ENCODE measurements around the gene MAN1A2. TPM values are rescaled to one million over a fixed set of nuclear protein-coding genes. Genes with fewer than 3 reads are reported as not detected.

Gene MAN1A2
- total RNA-seq, 2 experiments from 2014 or later: 28.8 to 30.2 TPM

- Mint-ChIP-seq H3K4me1 (no peaks in the 10 kb centered on the region), H3K9me3 (ENCODE audit: low read depth) (peaks cover 3% of the 10 kb centered on the region), H3K36me3 (no peaks in the 10 kb centered on the region), H3K27ac (no peak overlapping the region), H3K27me3 (peaks cover 2% of the 10 kb centered on the region), H3K4me3 (no peak overlapping the region)
- CTCF ChIA-PET: interaction anchor here (0.9 to 2.0 kb wide), 2 partner anchors 29 to 194 kb away, joined by 4 to 5 read pairs; no protein-coding TSS in a partner anchor
- DNase-seq: no peak
- ATAC-seq: no peak
These were observed 197.2 kb downstream of the MAN1A2 start for GRCh38 chr1:117564227-117565075.

DNA sequence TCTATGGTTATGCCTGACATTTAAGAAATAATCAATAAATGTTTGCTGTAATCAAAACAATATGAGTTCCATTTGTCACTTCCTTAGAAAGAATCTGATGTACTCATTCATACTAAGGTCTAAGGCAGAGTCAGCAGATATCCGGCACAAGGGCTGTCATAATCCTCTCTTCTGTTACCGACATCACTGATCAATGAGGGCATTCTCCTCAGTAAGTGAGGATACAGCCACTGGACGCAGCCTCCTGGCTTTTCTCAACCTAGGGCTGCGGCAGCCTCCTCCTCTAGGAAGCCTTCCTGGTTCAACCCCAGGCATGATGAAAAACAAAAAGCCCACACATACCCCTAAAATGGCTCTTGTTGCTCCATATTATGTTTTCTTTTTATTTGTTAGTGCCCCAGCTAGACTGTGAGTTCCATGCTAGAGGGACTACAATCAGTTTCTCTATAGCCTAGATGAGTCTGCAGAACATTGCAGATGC is 197.9 kb downstream of the MAN1A2 start:
- H3K9me3 Mint-ChIP-seq (ENCODE audit: low read depth): no peaks in the 10 kb centered on the region
- no peak for ATAC-seq
- CTCF ChIA-PET: no interaction called here
- no peaks in the 10 kb centered on the region for H3K4me1 Mint-ChIP-seq
- H3K27ac Mint-ChIP-seq: no peak overlapping the region
- peaks cover 5% of the 10 kb centered on the region for H3K27me3 Mint-ChIP-seq
- H3K4me3 Mint-ChIP-seq: no peak overlapping the region
- H3K36me3 Mint-ChIP-seq: no peaks in the 10 kb centered on the region
- DNase-seq: peak; percentile 33

- CTCF ChIA-PET: no interaction called here
- H3K27ac Mint-ChIP-seq: no peak overlapping the region
- peaks cover 5% of the 10 kb centered on the region for H3K27me3 Mint-ChIP-seq
- DNase-seq (peak; percentile 31), ATAC-seq (no peak)
- no peaks in the 10 kb centered on the region for H3K36me3 Mint-ChIP-seq
- no peaks in the 10 kb centered on the region for H3K9me3 Mint-ChIP-seq (ENCODE audit: low read depth)
- H3K4me1 Mint-ChIP-seq: no peaks in the 10 kb centered on the region
- no peak overlapping the region for H3K4me3 Mint-ChIP-seq
These were observed 198.7 kb downstream of the MAN1A2 start for GRCh38 chr1:117565745-117566455.

DNA sequence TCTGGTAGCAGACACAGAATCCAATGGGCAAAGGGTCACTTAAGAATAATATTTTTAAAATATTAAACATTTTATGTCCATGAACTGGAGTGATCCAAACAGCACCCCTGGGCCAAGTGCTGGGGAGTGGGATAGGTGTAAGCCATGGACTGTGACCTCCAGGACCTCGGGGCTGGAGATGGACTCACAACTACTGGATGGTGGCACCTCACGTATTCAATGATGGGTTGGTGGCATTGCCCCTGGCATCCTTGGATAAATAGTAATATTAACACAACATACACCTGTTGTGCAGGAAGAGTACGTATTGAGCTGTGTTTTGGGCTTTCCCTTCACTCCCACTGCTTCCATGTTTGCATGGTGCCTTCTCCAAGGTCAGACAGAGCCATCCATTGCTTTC is 199.3 kb downstream of the MAN1A2 start:
- ATAC-seq: no peak
- Mint-ChIP-seq H3K4me1 (peaks cover 5% of the 10 kb centered on the region), H3K4me3 (no peak overlapping the region), H3K27me3 (peaks cover 5% of the 10 kb centered on the region), H3K9me3 (ENCODE audit: low read depth) (no peaks in the 10 kb centered on the region), H3K27ac (no peak overlapping the region), H3K36me3 (no peaks in the 10 kb centered on the region)
- CTCF ChIA-PET: no interaction called here
- no peak for DNase-seq

GRCh38 chr1:117567435-117567834 is 200.2 kb downstream of the MAN1A2 start:
- H3K9me3 Mint-ChIP-seq (ENCODE audit: low read depth): no peaks in the 10 kb centered on the region
- no peaks in the 10 kb centered on the region for H3K36me3 Mint-ChIP-seq
- peak; percentile 26 for DNase-seq
- H3K27me3 Mint-ChIP-seq: peaks cover 5% of the 10 kb centered on the region
- ATAC-seq: no peak
- H3K27ac Mint-ChIP-seq: no peak overlapping the region
- H3K4me1 Mint-ChIP-seq: peaks cover 13% of the 10 kb centered on the region
- no peak overlapping the region for H3K4me3 Mint-ChIP-seq
- CTCF ChIA-PET: no interaction called here

GRCh38 chr1:117567976-117568375 is 200.7 kb downstream of the MAN1A2 start:
- Mint-ChIP-seq H3K27ac (no peak overlapping the region), H3K4me1 (peaks cover 19% of the 10 kb centered on the region), H3K36me3 (no peaks in the 10 kb centered on the region), H3K27me3 (peaks cover 5% of the 10 kb centered on the region), H3K9me3 (ENCODE audit: low read depth) (no peaks in the 10 kb centered on the region), H3K4me3 (no peak overlapping the region)
- CTCF ChIA-PET: interaction anchor here (0.7 to 1.5 kb wide), 4 partner anchors 20 to 328 kb away, joined by 3 to 4 read pairs (median 3); no protein-coding TSS in a partner anchor
- ATAC-seq (no peak), DNase-seq (no peak)

DNA sequence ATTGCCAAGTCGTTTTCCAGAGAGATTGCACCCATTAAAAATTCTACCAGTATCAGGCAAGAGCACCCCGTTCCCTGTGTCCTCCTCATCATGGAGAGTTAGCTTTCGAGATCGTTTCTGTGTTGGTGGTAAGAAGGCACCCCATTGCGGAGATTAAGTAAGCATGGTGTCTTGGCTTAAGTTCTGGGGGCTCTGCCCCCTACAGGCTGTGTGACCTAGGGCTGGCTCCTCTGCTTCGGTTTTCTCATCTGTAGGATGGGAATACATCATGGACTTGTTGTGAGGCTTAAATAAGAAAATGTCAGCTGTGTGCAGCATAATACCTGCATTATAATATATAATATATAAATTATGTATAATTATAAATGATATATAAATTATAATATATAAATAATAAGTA is 201.8 kb downstream of the MAN1A2 start:
- ATAC-seq: no peak
- H3K9me3 Mint-ChIP-seq (ENCODE audit: low read depth): no peaks in the 10 kb centered on the region
- CTCF ChIA-PET: interaction anchor here (1.5 kb wide), 1 partner anchor 327 kb away, joined by 3 read pairs; no protein-coding TSS in a partner anchor

GRCh38 chr1:117569856-117570255 is 202.6 kb downstream of the MAN1A2 start:
- Mint-ChIP-seq H3K36me3 (no peaks in the 10 kb centered on the region), H3K27me3 (peaks cover 3% of the 10 kb centered on the region), H3K9me3 (ENCODE audit: low read depth) (no peaks in the 10 kb centered on the region), H3K4me1 (peaks cover 26% of the 10 kb centered on the region), H3K27ac (no peak overlapping the region), H3K4me3 (no peak overlapping the region)
- CTCF ChIA-PET: interaction anchor here (2.1 kb wide), 1 partner anchor 13 kb away, joined by 5 read pairs; no protein-coding TSS in a partner anchor
- DNase-seq (peak; percentile 3), ATAC-seq (no peak)

More for the DNA sequence above, 201.8 kb downstream of the MAN1A2 start:
- H3K4me1 Mint-ChIP-seq: peaks cover 25% of the 10 kb centered on the region
- peaks cover 5% of the 10 kb centered on the region for H3K27me3 Mint-ChIP-seq
- H3K36me3 Mint-ChIP-seq: no peaks in the 10 kb centered on the region
- no peak for DNase-seq
- no peak overlapping the region for H3K4me3 Mint-ChIP-seq
- no peak overlapping the region for H3K27ac Mint-ChIP-seq

- Mint-ChIP-seq H3K36me3 (no peaks in the 10 kb centered on the region), H3K27ac (no peak overlapping the region), H3K4me3 (no peak overlapping the region), H3K4me1 (peaks cover 26% of the 10 kb centered on the region), H3K9me3 (ENCODE audit: low read depth) (no peaks in the 10 kb centered on the region), H3K27me3 (peaks cover 3% of the 10 kb centered on the region)
- DNase-seq: peak; percentile 37
- no peak for ATAC-seq
- CTCF ChIA-PET: interaction anchor here (0.8 to 2.1 kb wide), 3 partner anchors 14 to 35 kb away, joined by 3 to 5 read pairs (median 5); no protein-coding TSS in a partner anchor
These were observed 203.8 kb downstream of the MAN1A2 start for GRCh38 chr1:117570988-117571409.

DNA sequence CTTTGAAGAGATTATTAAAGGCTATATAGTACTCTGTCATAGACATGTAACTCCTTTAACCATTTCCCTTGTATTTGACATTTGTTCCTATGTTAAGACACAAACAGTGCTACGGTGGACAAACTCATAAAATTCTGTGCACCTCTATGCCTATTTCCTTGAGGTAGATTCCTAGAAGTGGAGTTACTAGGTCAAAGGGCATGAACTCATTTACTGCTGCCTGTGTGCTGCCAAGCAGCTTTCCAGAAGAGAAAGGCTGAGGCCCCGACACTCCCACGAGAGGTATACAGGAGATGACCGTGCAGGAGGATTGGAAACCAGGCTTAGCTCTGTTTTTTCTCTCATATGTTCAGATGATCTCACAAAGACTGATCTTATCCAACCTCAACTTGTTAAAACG is 204.2 kb downstream of the MAN1A2 start:
- no peaks in the 10 kb centered on the region for H3K9me3 Mint-ChIP-seq (ENCODE audit: low read depth)
- peaks cover 3% of the 10 kb centered on the region for H3K27me3 Mint-ChIP-seq
- no peak for ATAC-seq
- CTCF ChIA-PET: interaction anchor here (0.8 to 2.1 kb wide), 3 partner anchors 15 to 36 kb away, joined by 3 to 5 read pairs (median 5); no protein-coding TSS in a partner anchor
- peaks cover 26% of the 10 kb centered on the region for H3K4me1 Mint-ChIP-seq
- no peak overlapping the region for H3K27ac Mint-ChIP-seq
- DNase-seq: no peak
- H3K36me3 Mint-ChIP-seq: no peaks in the 10 kb centered on the region
- no peak overlapping the region for H3K4me3 Mint-ChIP-seq

DNA sequence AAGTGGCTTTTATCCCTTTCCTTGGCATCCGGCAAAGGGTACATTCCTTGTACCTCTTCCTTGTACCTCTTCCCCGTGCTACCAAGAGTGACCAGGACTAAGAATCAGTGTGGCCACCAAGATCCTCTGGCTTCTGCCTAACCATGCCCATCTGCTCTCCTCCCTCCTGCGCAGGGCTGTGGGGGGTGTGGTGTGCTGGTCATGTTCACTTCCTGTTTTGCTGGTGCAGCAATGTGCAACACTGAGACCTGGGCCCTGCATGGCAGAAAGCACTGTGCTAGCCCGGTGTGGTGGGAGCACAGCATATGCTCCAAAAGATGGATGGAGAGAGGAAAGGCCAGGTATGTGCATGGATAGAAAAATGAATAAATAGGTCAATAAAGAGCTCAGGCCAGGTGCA is 205.3 kb downstream of the MAN1A2 start:
- H3K36me3 Mint-ChIP-seq: no peaks in the 10 kb centered on the region
- H3K27me3 Mint-ChIP-seq: peaks cover 3% of the 10 kb centered on the region
- peaks cover 26% of the 10 kb centered on the region for H3K4me1 Mint-ChIP-seq
- peak; percentile 75 for DNase-seq
- peak overlapping the region; percentile 1 for H3K4me3 Mint-ChIP-seq
- H3K27ac Mint-ChIP-seq: peak overlapping the region; percentile 61
- H3K9me3 Mint-ChIP-seq (ENCODE audit: low read depth): no peaks in the 10 kb centered on the region
- peak; percentile 86 for ATAC-seq
- CTCF ChIA-PET: interaction anchor here (1.0 to 1.3 kb wide), 4 partner anchors 22 to 181 kb away, joined by 3 to 5 read pairs (median 3); no protein-coding TSS in a partner anchor

DNA sequence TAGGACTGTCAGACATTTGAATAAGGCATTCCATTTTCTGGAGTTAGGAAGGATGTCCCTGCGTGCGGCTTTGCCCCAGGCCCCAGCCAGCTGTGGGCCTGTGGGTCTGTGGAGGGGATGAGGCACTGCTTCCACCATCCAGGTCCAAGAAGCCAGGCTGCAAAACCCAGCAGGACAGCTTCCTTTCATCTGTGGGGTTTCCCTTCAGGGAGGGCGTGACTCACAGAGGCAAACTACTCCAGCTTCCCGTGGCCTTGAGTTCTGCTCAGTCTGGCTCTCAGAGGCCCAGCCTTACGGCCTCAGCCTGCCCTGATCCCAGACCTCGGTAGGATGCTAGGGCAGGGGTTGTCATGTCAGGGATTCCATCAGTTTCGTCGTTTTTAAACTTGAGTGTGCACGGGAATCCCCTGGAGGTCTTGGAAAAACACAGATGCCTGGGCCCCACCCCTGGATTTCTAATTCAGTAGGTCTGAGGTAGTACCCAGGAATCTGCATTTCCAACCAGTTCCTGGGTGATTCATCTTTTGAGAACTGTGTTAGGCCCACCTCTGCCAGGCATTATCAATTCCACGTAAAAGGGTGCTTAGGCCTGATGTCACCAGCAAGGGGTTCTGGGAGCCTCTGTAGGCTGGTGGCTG is 206.3 kb downstream of the MAN1A2 start:
- DNase-seq (peak; percentile 38), ATAC-seq (no peak)
- Mint-ChIP-seq H3K4me1 (peaks cover 26% of the 10 kb centered on the region), H3K36me3 (no peaks in the 10 kb centered on the region), H3K4me3 (no peak overlapping the region), H3K27me3 (peaks cover 3% of the 10 kb centered on the region), H3K27ac (peak overlapping the region; percentile 39), H3K9me3 (ENCODE audit: low read depth) (no peaks in the 10 kb centered on the region)
- CTCF ChIA-PET: interaction anchor here (1.0 to 1.3 kb wide), 4 partner anchors 21 to 180 kb away, joined by 3 to 5 read pairs (median 3); no protein-coding TSS in a partner anchor
